Ovary (tissue), 9 donors: ENCODE measurements around the gene PDIA2. TPM values are rescaled to one million over a fixed set of nuclear protein-coding genes. Genes with fewer than 3 reads are reported as not detected.

Experiments used
- DNase-seq, 5 donors: peaks; one replicate each; pipeline ENCODE4 v3.0.0-alpha.2; 2019 to 2020
- H3K27ac ChIP-seq, 2 donors: fragments of 200-600 bp; one replicate each; pipeline versions ENCODE4 v1.5.1 to v1.8.0; 2019 to 2022
- H3K27me3 ChIP-seq: fragments of 200-600 bp; one replicate; pipeline ENCODE4 v1.8.0; 2022
- H3K36me3 ChIP-seq: fragments of 200-600 bp; sonication (generic); one replicate; pipeline ENCODE4 v1.5.1; 2019
- H3K4me1 ChIP-seq: one replicate; pipeline ENCODE4 v1.8.1; 2013; ENCODE audit warnings: mild to moderate bottlenecking, moderate library complexity; ENCODE audit not compliant: insufficient read depth
- H3K4me3 ChIP-seq: fragments of 200-600 bp; sonication (generic); one replicate; pipeline ENCODE4 v1.5.1; 2017
- H3K9me3 ChIP-seq, 2 donors: fragments of 200-600 bp in 1 of 2; sonication (generic) in 1 of 2; one replicate each; pipeline versions ENCODE4 v1.5.1 to v1.8.1; 2013 to 2019; ENCODE audit warnings: mild to moderate bottlenecking in 1 of 2, moderate library complexity in 1 of 2
- CTCF ChIP-seq, 3 donors: fragments of 450-650 bp in 2 of 3; fragments of 200-600 bp in 1 of 3; IDR thresholded peaks; one replicate each; pipeline versions ENCODE4 v1.5.1 to v1.8.0; 2016 to 2022; ENCODE audit warnings: antibody characterized with exemption in 3 of 3, mild to moderate bottlenecking in 1 of 3
- EP300 ChIP-seq: sonication (generic); formaldehyde crosslinking; IDR thresholded peaks from one replicate; pipeline ENCODE4 v1.6.1; 2017; ENCODE audit warnings: antibody characterized with exemption
- POLR2A ChIP-seq: fragments of 450-650 bp; IDR thresholded peaks from one replicate; pipeline ENCODE4 v1.6.1; 2017; ENCODE audit warnings: antibody characterized with exemption, mild to moderate bottlenecking, moderate library complexity
- WGBS, 3 donors: extraction: QIAGEN DNeasy Blood & Tissue Kit in 1 of 3; methylation state at CpG; one replicate each; pipeline versions ENCODE4 v1.1.5 to v1.1.7; 2013 to 2017; 5-methylcytosine and 5-hydroxymethylcytosine counted together
- intact Hi-C, 4 donors: fragments of 100-400 bp; cut with DNase I; formaldehyde crosslinking; loops; one replicate each; pipeline versions ENCODE4 v1.11.0 to v1.15.1; 2022 to 2023
- polyA plus RNA-seq, 2 donors: library from polyadenylated mRNA; stranded (reverse); fragments of 200-250 nt in 1 of 2; fragments of 350-450 nt in 1 of 2; fragmentation: Illumina TruSeq in 1 of 2; extraction: RNeasy Lipid Tissue Mini Kit (QIAGEN cat#74804) in 1 of 2; gene quantifications; one replicate each; pipeline ENCODE4 v1.2.3, GENCODE V29; 2013 to 2014
- total RNA-seq, 7 donors: library from RNA; depleted of rRNA in 2 of 7; stranded (reverse); fragments of >200 nt in 2 of 7; fragmentation: NEBNext Ultra II Directional in 3 of 7; extraction: Animal tissue kit (Norgen Biotek cat#: 25700) in 3 of 7; gene quantifications; one replicate each; pipeline versions ENCODE4 v1.1.0 to v1.2.4, GENCODE V29; 2016 to 2023
- donor health status: DM: no; HTN: no; CAD: no; lungs with moderate emphysema.
- donor health status: DM: no; HTN: no; CAD: no.
- donor health status: Bipolar disorder and iron deficiency.
- donor health status: DM: yes; HTN: yes; CAD: no.
- donor health status: DM: no; HTN: no; CAD: no.
- donor health status: DM: yes; HTN: yes; CAD: no.

PDIA2 gene
- total and polyA plus RNA-seq, 9 donors, result 0.04 to 0.92 (median 0.32) TPM; not detected in 5

GRCh38 chr16:284204-285120, 1.5 kb downstream of the PDIA2 start:
- Histone ChIP-seq H3K27ac (no peak overlapping the region), H3K27me3 (no peaks in the 10 kb centered on the region), H3K4me3 (no peak overlapping the region), H3K4me1 (no peaks in the 10 kb centered on the region), H3K9me3 (no peaks in the 10 kb centered on the region), H3K36me3 (no peaks in the 10 kb centered on the region)
- TF ChIP-seq EP300, result no peak
- no peak for TF ChIP-seq CTCF (IDR thresholded peaks at IDR 0.05)
- no peak for TF ChIP-seq POLR2A
- DNase-seq, result no peak
- 89% methylated on average over 51 to 52 of the region's 52 CpGs for WGBS, 3 donors
- intact Hi-C loops, result no loop called here

GRCh38 chr16:285146-286055, 2.4 kb downstream of the PDIA2 start:
- intact Hi-C loops, result no loop called here
- H3K9me3 ChIP-seq, result no peaks in the 10 kb centered on the region
- 90 to 91% (median 90%) methylated on average over 44 to 48 of the region's 48 CpGs for WGBS, 3 donors
- no peaks in the 10 kb centered on the region for H3K4me1 ChIP-seq
- DNase-seq, result no peak
- TF ChIP-seq POLR2A (no peak), EP300 (no peak), CTCF (IDR thresholded peaks at IDR 0.05) (no peak)
- H3K27me3 ChIP-seq, result no peaks in the 10 kb centered on the region
- no peak overlapping the region for H3K27ac ChIP-seq
- no peak overlapping the region for H3K4me3 ChIP-seq
- no peaks in the 10 kb centered on the region for H3K36me3 ChIP-seq

GRCh38 chr16:286491-287297, 3.7 kb downstream of the PDIA2 start:
- DNase-seq, result no peak
- H3K27ac ChIP-seq, result no peak overlapping the region
- no peaks in the 10 kb centered on the region for H3K9me3 ChIP-seq
- TF ChIP-seq POLR2A (no peak), EP300 (no peak), CTCF (IDR thresholded peaks at IDR 0.05) (no peak)
- 91 to 93% (median 92%) methylated on average over 22 of the region's 22 CpGs for WGBS, 3 donors
- H3K4me3 ChIP-seq, result no peak overlapping the region
- intact Hi-C loops, result no loop called here
- H3K4me1 ChIP-seq, result no peaks in the 10 kb centered on the region
- no peaks in the 10 kb centered on the region for H3K36me3 ChIP-seq
- no peaks in the 10 kb centered on the region for H3K27me3 ChIP-seq

GRCh38 chr16:287298-287811, 4.4 kb downstream of the PDIA2 start:
- intact Hi-C loops, result no loop called here
- H3K27me3 ChIP-seq, result no peaks in the 10 kb centered on the region
- no peaks in the 10 kb centered on the region for H3K36me3 ChIP-seq
- 81 to 85% (median 81%) methylated on average over 16 of the region's 16 CpGs for WGBS, 3 donors
- no peaks in the 10 kb centered on the region for H3K9me3 ChIP-seq
- no peak overlapping the region for H3K27ac ChIP-seq
- TF ChIP-seq EP300 (no peak), CTCF (IDR thresholded peaks at IDR 0.05) (no peak), POLR2A (no peak)
- no peaks in the 10 kb centered on the region for H3K4me1 ChIP-seq
- no peak overlapping the region for H3K4me3 ChIP-seq
- DNase-seq, result no peak
